Natural killer cell (primary cell): Measurements from ENCODE around the gene MAP3K14. TPM values are rescaled to one million over a fixed set of nuclear protein-coding genes. Genes with fewer than 3 reads are reported as not detected.

ENCODE experiments used
- ATAC-seq, 3 donors: fragments of 150-1000 bp in 2 of 3; fragments of 200-7000 bp in 1 of 3; cut with Tn5 transposase; 1 replicate in 1 of 3; 2 replicates in 2 of 3; pipeline ENCODE4 v1.10.0; 2021; ENCODE audit warnings: mild to moderate bottlenecking in 2 of 3, moderate library complexity in 2 of 3
- DNase-seq, 2 donors: peaks; one replicate each; pipeline versions ENCODE4 v3.0.0 to v3.0.0-alpha.2; 2013 to 2021; ENCODE audit warnings: mixed read lengths in 1 of 2
- H3K27ac ChIP-seq: one replicate; pipeline ENCODE4 v1.5.1; 2013; ENCODE audit warnings: mild to moderate bottlenecking, low read length
- H3K27me3 ChIP-seq: one replicate; pipeline ENCODE4 v1.6.1; 2013; ENCODE audit warnings: low read length; ENCODE audit not compliant: control insufficient read depth, insufficient read depth
- H3K36me3 ChIP-seq: one replicate; pipeline ENCODE4 v1.6.1; 2013; ENCODE audit warnings: low read length; ENCODE audit not compliant: control insufficient read depth, insufficient read depth
- H3K4me1 ChIP-seq: one replicate; pipeline ENCODE4 v1.6.1; 2013; ENCODE audit warnings: low read length; ENCODE audit not compliant: control insufficient read depth, insufficient read depth
- H3K4me3 ChIP-seq: one replicate; pipeline ENCODE4 v1.5.1; 2013; ENCODE audit warnings: low read length
- H3K9me3 ChIP-seq: one replicate; pipeline ENCODE4 v1.6.1; 2013; ENCODE audit warnings: low read length; ENCODE audit not compliant: control insufficient read depth, insufficient read depth
- H3K27ac Mint-ChIP-seq, 2 donors: one replicate each; pipeline ENCODE4 v1.8.0; 2022; ENCODE audit warnings: mild to moderate bottlenecking in 2 of 2, mixed read lengths in 2 of 2, moderate library complexity in 1 of 2
- H3K27me3 Mint-ChIP-seq, 2 donors: one replicate each; pipeline ENCODE4 v1.8.0; 2022; ENCODE audit warnings: low read depth in 2 of 2, mixed read lengths in 2 of 2
- H3K36me3 Mint-ChIP-seq: one replicate; pipeline ENCODE4 v1.8.0; 2022; ENCODE audit warnings: mixed read lengths
- H3K4me1 Mint-ChIP-seq, 2 donors: one replicate each; pipeline ENCODE4 v1.8.0; 2022; ENCODE audit warnings: mixed read lengths in 2 of 2
- H3K4me3 Mint-ChIP-seq: one replicate; pipeline ENCODE4 v1.8.0; 2022; ENCODE audit warnings: mild to moderate bottlenecking, moderate library complexity, mixed read lengths
- H3K9me3 Mint-ChIP-seq, 2 donors: one replicate each; pipeline ENCODE4 v1.8.0; 2022; ENCODE audit warnings: mixed read lengths in 2 of 2
- WGBS: methylation state at CpG from one replicate; pipeline ENCODE4 v1.1.7; 2013; ENCODE audit warnings: missing lambda C conversion rate; ENCODE audit not compliant: insufficient coverage; 5-methylcytosine and 5-hydroxymethylcytosine counted together
- intact Hi-C: fragments of 100-400 bp; cut with micrococcal nuclease; formaldehyde crosslinking; loops from one replicate; pipeline ENCODE4 v1.14.2; 2022
- total RNA-seq, 4 donors: library from RNA; stranded (reverse); fragments of 120-200 nt in 1 of 4; gene quantifications; one replicate each; pipeline versions ENCODE4 v1.2.3 to v1.2.4, GENCODE V29; 2013 to 2022
- TF ChIP-seq, protein P1 (sequence below): fragments of 200-600 bp; IDR thresholded peaks from one replicate; pipeline ENCODE4 v1.8.0; 2022; ENCODE audit warnings: antibody characterized with exemption

The MAP3K14 gene
- total RNA-seq, 3 donors from 2014 or later (not counting 1 experiment from before 2014, with no cell fraction given) = 28.0 to 31.9 (median 31.6) TPM

- TF ChIP-seq, protein P1, sequence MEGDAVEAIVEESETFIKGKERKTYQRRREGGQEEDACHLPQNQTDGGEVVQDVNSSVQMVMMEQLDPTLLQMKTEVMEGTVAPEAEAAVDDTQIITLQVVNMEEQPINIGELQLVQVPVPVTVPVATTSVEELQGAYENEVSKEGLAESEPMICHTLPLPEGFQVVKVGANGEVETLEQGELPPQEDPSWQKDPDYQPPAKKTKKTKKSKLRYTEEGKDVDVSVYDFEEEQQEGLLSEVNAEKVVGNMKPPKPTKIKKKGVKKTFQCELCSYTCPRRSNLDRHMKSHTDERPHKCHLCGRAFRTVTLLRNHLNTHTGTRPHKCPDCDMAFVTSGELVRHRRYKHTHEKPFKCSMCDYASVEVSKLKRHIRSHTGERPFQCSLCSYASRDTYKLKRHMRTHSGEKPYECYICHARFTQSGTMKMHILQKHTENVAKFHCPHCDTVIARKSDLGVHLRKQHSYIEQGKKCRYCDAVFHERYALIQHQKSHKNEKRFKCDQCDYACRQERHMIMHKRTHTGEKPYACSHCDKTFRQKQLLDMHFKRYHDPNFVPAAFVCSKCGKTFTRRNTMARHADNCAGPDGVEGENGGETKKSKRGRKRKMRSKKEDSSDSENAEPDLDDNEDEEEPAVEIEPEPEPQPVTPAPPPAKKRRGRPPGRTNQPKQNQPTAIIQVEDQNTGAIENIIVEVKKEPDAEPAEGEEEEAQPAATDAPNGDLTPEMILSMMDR = no peak
- H3K4me1 Mint-ChIP-seq = no peaks in the 10 kb centered on the region
- intact Hi-C loops = no loop called here
- ATAC-seq = no peak
- 90% methylated on average over 8 of the region's 8 CpGs for WGBS
- H3K27me3 ChIP-seq = no peaks in the 10 kb centered on the region
- H3K27ac ChIP-seq = no peak overlapping the region
- H3K27me3 Mint-ChIP-seq = no peaks in the 10 kb centered on the region
- no peaks in the 10 kb centered on the region for H3K36me3 Mint-ChIP-seq
- no peak overlapping the region for H3K4me3 Mint-ChIP-seq
- H3K27ac Mint-ChIP-seq = no peak overlapping the region
- H3K4me1 ChIP-seq = no peaks in the 10 kb centered on the region
- no peak for DNase-seq
- no peaks in the 10 kb centered on the region for H3K9me3 ChIP-seq
- no peaks in the 10 kb centered on the region for H3K36me3 ChIP-seq
- H3K4me3 ChIP-seq = no peak overlapping the region
- H3K9me3 Mint-ChIP-seq = no peaks in the 10 kb centered on the region
Observed at GRCh38 chr17:45339646-45340605, 23.1 kb upstream of the MAP3K14 start.

GRCh38 chr17:45338996-45339535 is 22.2 kb upstream of the MAP3K14 start:
- WGBS = 85% methylated on average over 8 of the region's 8 CpGs

GRCh38 chr17:45338023-45338781 is 21.4 kb upstream of the MAP3K14 start:
- H3K27ac ChIP-seq = no peak overlapping the region
- no peak overlapping the region for H3K4me3 Mint-ChIP-seq
- H3K27me3 ChIP-seq = no peaks in the 10 kb centered on the region
- H3K9me3 ChIP-seq = no peaks in the 10 kb centered on the region
- peaks cover 0 to under 1% of the 10 kb centered on the region in 2 donors for H3K4me1 Mint-ChIP-seq
- TF ChIP-seq, protein P1 = no peak
- no peaks in the 10 kb centered on the region for H3K27me3 Mint-ChIP-seq
- H3K4me3 ChIP-seq = no peak overlapping the region
- H3K27ac Mint-ChIP-seq = no peak overlapping the region
- no peaks in the 10 kb centered on the region for H3K36me3 Mint-ChIP-seq
- intact Hi-C loops = no loop called here
- H3K9me3 Mint-ChIP-seq = no peaks in the 10 kb centered on the region
- ATAC-seq (no peak), DNase-seq (no peak)
- WGBS = 96% methylated on average over 14 of the region's 15 CpGs
- H3K4me1 ChIP-seq = peaks cover 8% of the 10 kb centered on the region
- H3K36me3 ChIP-seq = no peaks in the 10 kb centered on the region

More at GRCh38 chr17:45338996-45339535, 22.2 kb upstream of the MAP3K14 start:
- Histone ChIP-seq H3K36me3 (no peaks in the 10 kb centered on the region), H3K27ac (no peak overlapping the region), H3K27me3 (no peaks in the 10 kb centered on the region), H3K4me3 (no peak overlapping the region), H3K4me1 (no peaks in the 10 kb centered on the region), H3K9me3 (no peaks in the 10 kb centered on the region)
- no peaks in the 10 kb centered on the region for H3K36me3 Mint-ChIP-seq
- no peaks in the 10 kb centered on the region for H3K9me3 Mint-ChIP-seq
- no peak for ATAC-seq
- no peak for DNase-seq
- intact Hi-C loops = no loop called here
- H3K27ac Mint-ChIP-seq = no peak overlapping the region
- no peak overlapping the region for H3K4me3 Mint-ChIP-seq
- TF ChIP-seq, protein P1 = no peak
- no peaks in the 10 kb centered on the region for H3K27me3 Mint-ChIP-seq
- H3K4me1 Mint-ChIP-seq = no peaks in the 10 kb centered on the region
